H1 (cell line): ENCODE measurements around the gene ZNF555. TPM values are rescaled to one million over a fixed set of nuclear protein-coding genes. Genes with fewer than 3 reads are reported as not detected.
"Not testable (repeated sequence)": the region's sequence is repeated elsewhere in the genome, so short reads cannot be mapped to it uniquely, and the experiment has no call there.

Experiments
- CTCF ChIA-PET: fragments of 300-600 bp; sonication (Branson Sonifier 250); formaldehyde crosslinking; loops from one replicate; lab custom pipeline; 2021; ENCODE audit not compliant: partially characterized antibody; lab: Charles Lee
- POLR2A ChIA-PET: fragments of 300-600 bp; sonication (Branson Sonifier 250); formaldehyde crosslinking; loops from one replicate; lab custom pipeline; 2021; ENCODE audit warnings: inconsistent platforms; ENCODE audit not compliant: partially characterized antibody; lab: Charles Lee
- DNase-seq, 2 experiments: peaks; one replicate each; pipeline versions ENCODE4 v3.0.0 to v3.0.0-alpha.2; 2010 to 2022; ENCODE audit warnings: low spot score in 2 of 2, low read depth in 1 of 2, mixed read lengths in 1 of 2
- FAIRE-seq: peaks from 2 replicates; lab custom pipeline; 2011; peaks lifted over from hg19 to GRCh38; lab: Jason Lieb, UNC
- H2AFZ ChIP-seq: 2 replicates; pipeline ENCODE4 v1.8.1; 2012; ENCODE audit warnings: low read length, inconsistent platforms
- H2AK5ac ChIP-seq: 2 replicates; pipeline ENCODE4 v1.6.1; 2013; ENCODE audit warnings: low read depth, low read length
- H2BK120ac ChIP-seq: replicated peaks from 2 replicates; pipeline ENCODE3; 2013; ENCODE audit warnings: low read depth, low read length, inconsistent platforms
- H2BK12ac ChIP-seq: 2 replicates; pipeline ENCODE4 v1.6.1; 2013; ENCODE audit warnings: low read depth, low read length
- H2BK15ac ChIP-seq: 2 replicates; pipeline ENCODE4 v1.6.1; 2013; ENCODE audit warnings: low read length
- H2BK20ac ChIP-seq: 2 replicates; pipeline ENCODE4 v1.6.1; 2013; ENCODE audit warnings: low read length
- H2BK5ac ChIP-seq: 2 replicates; pipeline ENCODE4 v1.6.1; 2013; ENCODE audit warnings: low read depth, low read length
- H3K14ac ChIP-seq: 2 replicates; pipeline ENCODE4 v1.6.1; 2013; ENCODE audit warnings: inconsistent platforms; ENCODE audit not compliant: insufficient read length
- H3K18ac ChIP-seq: 2 replicates; pipeline ENCODE4 v1.6.1; 2013; ENCODE audit warnings: low read length; ENCODE audit errors: extremely low read depth
- H3K23ac ChIP-seq: 2 replicates; pipeline ENCODE4 v1.6.1; 2013; ENCODE audit warnings: inconsistent platforms; ENCODE audit not compliant: insufficient read length
- H3K23me2 ChIP-seq: 2 replicates; pipeline ENCODE4 v1.6.1; 2013; ENCODE audit warnings: low read depth, low read length
- H3K27ac ChIP-seq: 2 replicates; pipeline ENCODE4 v1.6.1; 2011; ENCODE audit warnings: low read depth, low read length, inconsistent platforms
- H3K27me3 ChIP-seq, 4 experiments: replicated peaks in 1 of 4; 1 replicate in 1 of 4; 2 replicates in 3 of 4; pipeline versions ENCODE4 v1.6.1 to v1.8.1; 2011 to 2013; ENCODE audit warnings: low read length in 3 of 4, mild to moderate bottlenecking in 3 of 4, inconsistent platforms in 2 of 4, mixed read lengths in 2 of 4, moderate library complexity in 1 of 4; ENCODE audit not compliant: control insufficient read depth in 3 of 4, insufficient read depth in 3 of 4; ENCODE audit errors: extremely low read depth in 1 of 4
- H3K36me3 ChIP-seq, 4 experiments: 2 replicates each; pipeline versions ENCODE4 v1.6.1 to v1.8.1; 2011 to 2013; ENCODE audit warnings: mild to moderate bottlenecking in 4 of 4, low read length in 3 of 4, moderate library complexity in 2 of 4, control low read depth in 1 of 4, inconsistent platforms in 1 of 4; ENCODE audit not compliant: insufficient read depth in 4 of 4, control insufficient read depth in 2 of 4
- H3K4ac ChIP-seq: replicated peaks from 2 replicates; pipeline ENCODE3; 2013; ENCODE audit warnings: low read length, low read depth, mixed read lengths, inconsistent platforms; ENCODE audit not compliant: insufficient read length
- H3K4me1 ChIP-seq, 4 experiments: replicated peaks in 1 of 4; 1 replicate in 1 of 4; 2 replicates in 3 of 4; pipeline versions ENCODE4 v1.6.1 to v1.8.1; 2011 to 2013; ENCODE audit warnings: low read length in 3 of 4, inconsistent platforms in 2 of 4, mixed read lengths in 1 of 4; ENCODE audit not compliant: insufficient read depth in 4 of 4, control insufficient read depth in 3 of 4
- H3K4me2 ChIP-seq, 2 experiments: 2 replicates each; pipeline versions ENCODE4 v1.6.1 to v1.8.1; 2011 to 2013; ENCODE audit warnings: low read depth in 2 of 2, low read length in 2 of 2, control low read depth in 1 of 2, inconsistent platforms in 1 of 2, mild to moderate bottlenecking in 1 of 2; ENCODE audit not compliant: insufficient read depth in 1 of 2
- H3K4me3 ChIP-seq, 4 experiments: fragments of 200-600, 300-600 bp in 1 of 4; sonication (generic), shearing (Covaris generic), sonication (Bioruptor Twin) in 1 of 4; 2 replicates each; pipeline versions ENCODE4 v1.5.1 to v1.8.1; 2011 to 2016; ENCODE audit warnings: low read length in 4 of 4, low read depth in 3 of 4, control low read depth in 2 of 4, inconsistent platforms in 2 of 4, mild to moderate bottlenecking in 2 of 4, mixed read lengths in 1 of 4, moderate library complexity in 1 of 4; ENCODE audit not compliant: insufficient read depth in 2 of 4; ENCODE audit errors: extremely low read depth in 1 of 4
- H3K56ac ChIP-seq: replicated peaks from 2 replicates; pipeline ENCODE3; 2013; ENCODE audit warnings: low read depth, mild to moderate bottlenecking, mixed read lengths, low read length, inconsistent platforms; ENCODE audit not compliant: insufficient read length
- H3K79me1 ChIP-seq: 2 replicates; pipeline ENCODE4 v1.6.1; 2013; ENCODE audit warnings: low read depth, low read length, control low read depth
- H3K79me2 ChIP-seq, 2 experiments: 2 replicates each; pipeline versions ENCODE4 v1.6.1 to v1.8.1; 2012 to 2013; ENCODE audit warnings: low read length in 2 of 2, mild to moderate bottlenecking in 2 of 2, inconsistent platforms in 1 of 2; ENCODE audit not compliant: insufficient read depth in 2 of 2, control insufficient read depth in 1 of 2
- H3K9ac ChIP-seq, 4 experiments: replicated peaks in 1 of 4; 1 replicate in 1 of 4; 2 replicates in 3 of 4; pipeline versions ENCODE4 v1.6.1 to v1.8.1; 2011 to 2013; ENCODE audit warnings: low read depth in 3 of 4, low read length in 3 of 4, control low read depth in 2 of 4, mild to moderate bottlenecking in 2 of 4, moderate library complexity in 2 of 4, inconsistent platforms in 1 of 4; ENCODE audit errors: extremely low read depth in 1 of 4
- H3K9me3 ChIP-seq, 2 experiments: 2 replicates each; pipeline versions ENCODE4 v1.6.1 to v1.8.1; 2012 to 2013; ENCODE audit warnings: mild to moderate bottlenecking in 2 of 2, moderate library complexity in 2 of 2, control low read depth in 1 of 2, inconsistent platforms in 1 of 2, low read depth in 1 of 2, low read length in 1 of 2, mixed read lengths in 1 of 2; ENCODE audit not compliant: insufficient read depth in 2 of 2
- H4K20me1 ChIP-seq, 2 experiments: replicated peaks in 1 of 2; 2 replicates each; pipeline versions ENCODE3 to v1.8.1; 2011 to 2013; ENCODE audit warnings: inconsistent platforms in 2 of 2, low read length in 2 of 2, mild to moderate bottlenecking in 1 of 2; ENCODE audit not compliant: insufficient read depth in 2 of 2, control insufficient read depth in 1 of 2
- H4K5ac ChIP-seq: 2 replicates; pipeline ENCODE4 v1.6.1; 2013; ENCODE audit warnings: low read length, low read depth, mixed read lengths, inconsistent platforms; ENCODE audit not compliant: insufficient read length
- H4K8ac ChIP-seq: 2 replicates; pipeline ENCODE4 v1.8.0; 2013; ENCODE audit warnings: mild to moderate bottlenecking, moderate library complexity, low read length, inconsistent platforms; ENCODE audit not compliant: insufficient read depth; ENCODE audit errors: extremely low read depth
- H4K91ac ChIP-seq: replicated peaks from 2 replicates; pipeline ENCODE3; 2013; ENCODE audit warnings: low read length, mixed read lengths, inconsistent platforms; ENCODE audit not compliant: insufficient read length
- RAD21 ChIP-seq, 2 experiments: IDR thresholded peaks in 1 of 2; conservative IDR thresholded peaks in 1 of 2; 2 replicates each; pipeline ENCODE4 v1.6.1; 2011; ENCODE audit warnings: low read depth in 2 of 2, low read length in 2 of 2, improper control_type of control experiment in 1 of 2, inconsistent platforms in 1 of 2, mild to moderate bottlenecking in 1 of 2, moderate library complexity in 1 of 2
- WGBS, 2 experiments: shearing (Covaris generic) in 1 of 2; methylation state at CpG; one replicate each; pipeline versions ENCODE4 v1.1.6 to v1.1.7; 2013 to 2015; ENCODE audit warnings: low lambda C conversion rate in 2 of 2, mixed read lengths in 2 of 2, inconsistent platforms in 1 of 2, low coverage in 1 of 2, missing lambda C conversion rate in 1 of 2; ENCODE audit not compliant: insufficient replicate concordance in 2 of 2, insufficient coverage in 1 of 2, insufficient read length in 1 of 2; ENCODE audit errors: extremely low coverage in 1 of 2, missing lambda C conversion rate in 1 of 2; 5-methylcytosine and 5-hydroxymethylcytosine counted together
- polyA plus RNA-seq, 7 experiments: library from polyadenylated mRNA; depleted of rRNA in 3 of 7; stranded (reverse) in 5 of 7; unstranded in 2 of 7; fragments of >200 nt in 5 of 7; fragments of 200-250 nt in 2 of 7; gene quantifications; 1 replicate in 5 of 7; 2 replicates in 1 of 7; 4 replicates in 1 of 7; pipeline versions ENCODE4 v1.2.1 to v1.2.3, GENCODE V29; 2011 to 2013; ENCODE audit warnings: missing spikeins in 2 of 7, mixed read lengths in 2 of 7
- total RNA-seq: library from RNA; stranded (reverse); fragmentation: NEBNext Ultra II Directional; extraction: Animal tissue kit (Norgen Biotek cat#: 25700); gene quantifications from 2 replicates; pipeline ENCODE4 v1.2.1, GENCODE V29; 2021

The ZNF555 gene
- total and polyA plus RNA-seq, 2 of the 8 experiments (the other 6 are each of a cell fraction or from before 2014, with no cell fraction given), result 1.6 to 5.7 TPM

DNA sequence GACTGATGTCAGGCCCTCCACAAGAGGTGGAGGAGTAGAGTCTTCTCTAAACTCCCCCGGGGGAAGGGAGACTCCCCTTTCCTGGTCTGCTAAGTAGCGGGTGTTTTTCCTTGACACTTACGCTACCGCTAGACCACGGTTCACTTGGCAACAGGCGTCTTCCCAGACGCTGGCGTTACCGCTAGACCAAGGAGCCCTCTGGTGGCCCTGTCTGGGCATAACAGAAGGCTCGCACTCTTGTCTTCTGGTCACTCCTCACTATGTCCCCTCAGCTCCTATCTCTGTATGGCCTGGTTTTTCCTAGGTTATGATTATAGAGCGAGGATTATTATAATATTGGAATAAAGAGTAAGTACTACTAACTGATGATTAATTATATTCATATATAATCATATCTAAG lies 30.9 kb downstream of the ZNF555 start:
- H4K5ac ChIP-seq, H2BK20ac ChIP-seq, H2BK12ac ChIP-seq, H2BK15ac ChIP-seq, H3K4ac ChIP-seq, H3K36me3 ChIP-seq, H3K23ac ChIP-seq, H3K23me2 ChIP-seq, FAIRE-seq, H3K9ac ChIP-seq, H3K4me1 ChIP-seq, H3K4me2 ChIP-seq, H2AFZ ChIP-seq: not testable (repeated sequence)
- H3K9me3 ChIP-seq, result peaks cover 34 to 68% of the 10 kb centered on the region in 2 experiments
- peak in 1 of 2 experiments; percentile 18; a peak in 3 of 4 replicates for TF ChIP-seq RAD21 (IDR thresholded peaks at IDR 0.05 in 1 of 2, conservative IDR thresholded peaks at IDR 0.05 in 1 of 2; ENCODE audit: low read depth in 2 of 2, low read length in 2 of 2)
- TF ChIP-seq, all 59 proteins: peak for 1; not testable (repeated sequence) for 58
- H2BK120ac ChIP-seq, H2AK5ac ChIP-seq, H3K4me3 ChIP-seq, H3K79me1 ChIP-seq, H3K56ac ChIP-seq, H4K20me1 ChIP-seq, H3K14ac ChIP-seq, H3K27ac ChIP-seq, H3K79me2 ChIP-seq, H3K18ac ChIP-seq, H2BK5ac ChIP-seq, H4K8ac ChIP-seq, H3K27me3 ChIP-seq, H4K91ac ChIP-seq: not testable (repeated sequence)
- WGBS, 2 experiments, result 31% methylated on average over 9 of the region's 11 CpGs; no CpG with 5 or more reads in 1 of the 2 experiments
- ChIA-PET CTCF (interaction anchor here (0.7 to 1.7 kb wide), 5 partner anchors 11 to 224 kb away, joined by 3 to 7 read pairs (median 4); partner anchors contain the start of gene ZNF555), POLR2A (interaction anchor here (0.6 to 0.9 kb wide), 2 partner anchors 54 to 143 kb away, joined by 3 read pairs; no protein-coding TSS in a partner anchor)
- peak in 1 of 2 experiments; percentile 47 for DNase-seq
